Esophagus muscularis mucosa (tissue), 4 donors: Measurements from ENCODE around the gene KLHL13. TPM values are rescaled to one million over a fixed set of nuclear protein-coding genes. Genes with fewer than 3 reads are reported as not detected.

Experiments used
- DNase-seq: peaks from one replicate; pipeline ENCODE4 v3.0.0-alpha.2; 2017; ENCODE audit errors: extremely low spot score
- H3K27ac ChIP-seq, 4 donors: fragments of 200-600 bp; sonication (generic); replicated peaks in 1 of 4; 1 replicate in 3 of 4; 2 replicates in 1 of 4; pipeline ENCODE4 v1.5.1; 2016 to 2019; ENCODE audit warnings: mild to moderate bottlenecking in 1 of 4
- H3K27me3 ChIP-seq, 4 donors: fragments of 200-600 bp; sonication (generic); one replicate each; pipeline versions ENCODE4 v1.5.1 to v1.6.0; 2016 to 2019
- H3K36me3 ChIP-seq, 4 donors: fragments of 200-600 bp; sonication (generic); one replicate each; pipeline ENCODE4 v1.5.1; 2016 to 2019
- H3K4me1 ChIP-seq, 4 donors: fragments of 200-600 bp; sonication (generic); one replicate each; pipeline ENCODE4 v1.5.1; 2016 to 2019
- H3K4me3 ChIP-seq, 4 donors: fragments of 200-600 bp; sonication (generic); 1 replicate in 2 of 4; 2 replicates in 2 of 4; pipeline ENCODE4 v1.5.1; 2016 to 2019; ENCODE audit warnings: mild to moderate bottlenecking in 4 of 4, moderate library complexity in 1 of 4
- H3K9me3 ChIP-seq, 4 donors: fragments of 200-600 bp; sonication (generic); 1 replicate in 3 of 4; 2 replicates in 1 of 4; pipeline ENCODE4 v1.5.1; 2016 to 2019
- CTCF ChIP-seq, 3 experiments: fragments of 200-600 bp in 2 of 3; fragments of 450-650 bp in 1 of 3; sonication (generic) in 2 of 3; IDR thresholded peaks; one replicate each; pipeline ENCODE4 v1.5.1; 2017 to 2019; ENCODE audit warnings: antibody characterized with exemption in 3 of 3, mild to moderate bottlenecking in 2 of 3, moderate library complexity in 1 of 3
- EP300 ChIP-seq: sonication (generic); formaldehyde crosslinking; IDR thresholded peaks from one replicate; pipeline ENCODE4 v1.6.1; 2017; ENCODE audit warnings: antibody characterized with exemption
- POLR2A ChIP-seq: fragments of 450-650 bp; IDR thresholded peaks from one replicate; pipeline ENCODE4 v1.6.1; 2017; ENCODE audit warnings: antibody characterized with exemption, moderate library complexity, mild to moderate bottlenecking, low read depth
- POLR2AphosphoS5 ChIP-seq, 2 donors: sonication (generic); formaldehyde crosslinking; IDR thresholded peaks; one replicate each; pipeline ENCODE4 v1.6.1; 2017; ENCODE audit warnings: antibody characterized with exemption in 2 of 2
- WGBS: methylation state at CpG from one replicate; pipeline ENCODE4 v1.1.5; 2018; 5-methylcytosine and 5-hydroxymethylcytosine counted together
- intact Hi-C: fragments of 100-400 bp; cut with DNase I; formaldehyde crosslinking; loops from one replicate; pipeline ENCODE4 v1.15.1; 2023
- total RNA-seq, 4 donors: library from RNA; depleted of rRNA; stranded (reverse); fragments of >200 nt; gene quantifications; one replicate each; pipeline versions ENCODE4 v1.1.0 to v1.2.1, GENCODE V29; 2016

The KLHL13 gene
- total RNA-seq, 4 donors from 2014 or later, result 12.3 to 18.0 (median 15.7) TPM

- intact Hi-C loops, result no loop called here
- H3K27ac ChIP-seq, result no peak overlapping the region
- WGBS, result 45% methylated on average over 4 of the region's 4 CpGs
- peaks cover 0 to 18% (median 0%) of the 10 kb centered on the region in 4 donors for H3K9me3 ChIP-seq
- TF ChIP-seq POLR2A (no peak), CTCF (IDR thresholded peaks at IDR 0.05) (no peak)
- H3K36me3 ChIP-seq, result no peaks in the 10 kb centered on the region
- no peaks in the 10 kb centered on the region for H3K4me1 ChIP-seq
- no peak overlapping the region for H3K4me3 ChIP-seq
- no peaks in the 10 kb centered on the region for H3K27me3 ChIP-seq
- no peak for DNase-seq
These were observed 69.0 kb downstream of the KLHL13 start for GRCh38 chrX:118047446-118048186.

- 100% methylated on average over 1 of the region's 1 CpG for WGBS
- intact Hi-C loops, result no loop called here
- no peak overlapping the region for H3K27ac ChIP-seq
- no peak for DNase-seq
- no peaks in the 10 kb centered on the region for H3K36me3 ChIP-seq
- no peaks in the 10 kb centered on the region for H3K27me3 ChIP-seq
- TF ChIP-seq POLR2AphosphoS5 (IDR thresholded peaks at IDR 0.05) (no peak), EP300 (no peak), CTCF (IDR thresholded peaks at IDR 0.05) (no peak), POLR2A (no peak)
- peaks cover 0 to 16% (median 0%) of the 10 kb centered on the region in 4 donors for H3K9me3 ChIP-seq
- H3K4me3 ChIP-seq, result no peak overlapping the region
- H3K4me1 ChIP-seq, result no peaks in the 10 kb centered on the region
These were observed 77.0 kb downstream of the KLHL13 start for GRCh38 chrX:118039591-118039990.

- intact Hi-C loops, result no loop called here
- no peak for DNase-seq
- TF ChIP-seq POLR2AphosphoS5 (IDR thresholded peaks at IDR 0.05), result no peak
- no peak for TF ChIP-seq EP300
- no peak for TF ChIP-seq CTCF (IDR thresholded peaks at IDR 0.05)
- TF ChIP-seq POLR2A, result no peak
- Histone ChIP-seq H3K9me3 (peaks cover 0 to 8% (median 0%) of the 10 kb centered on the region in 4 donors), H3K4me3 (no peak overlapping the region), H3K27me3 (no peaks in the 10 kb centered on the region), H3K4me1 (no peaks in the 10 kb centered on the region), H3K36me3 (no peaks in the 10 kb centered on the region), H3K27ac (no peak overlapping the region)
- 57% methylated on average over 2 of the region's 3 CpGs for WGBS
These were observed 77.8 kb downstream of the KLHL13 start for GRCh38 chrX:118038614-118039365.

GRCh38 chrX:118026631-118027030, 90.0 kb downstream of the KLHL13 start:
- H3K4me1 ChIP-seq, result no peaks in the 10 kb centered on the region
- no peak overlapping the region for H3K4me3 ChIP-seq
- no peaks in the 10 kb centered on the region for H3K9me3 ChIP-seq
- intact Hi-C loops, result no loop called here
- 59% methylated on average over 1 of the region's 1 CpG for WGBS
- no peak for TF ChIP-seq CTCF (IDR thresholded peaks at IDR 0.05)
- no peak for TF ChIP-seq EP300
- TF ChIP-seq POLR2A, result no peak
- TF ChIP-seq POLR2AphosphoS5 (IDR thresholded peaks at IDR 0.05), result no peak
- H3K36me3 ChIP-seq, result no peaks in the 10 kb centered on the region
- DNase-seq, result no peak
- no peaks in the 10 kb centered on the region for H3K27me3 ChIP-seq
- no peak overlapping the region for H3K27ac ChIP-seq
